Gastrocnemius medialis (tissue), 4 donors: ENCODE data around the gene PRSS23.

Experiments used
- POLR2A ChIP-seq, 2 donors: fragments of 450-650 bp; IDR thresholded peaks; one replicate each; pipeline ENCODE4 v1.6.1; 2017; ENCODE audit warnings: antibody characterized with exemption in 2 of 2, mild to moderate bottlenecking in 2 of 2, moderate library complexity in 2 of 2
- TF ChIP-seq, protein P1 (sequence below), 5 experiments: fragments of 450-650 bp in 3 of 5; fragments of 200-600 bp in 2 of 5; sonication (generic) in 2 of 5; IDR thresholded peaks in 4 of 5; conservative IDR thresholded peaks in 1 of 5; 1 replicate in 4 of 5; 2 replicates in 1 of 5; pipeline ENCODE4 v1.5.1; 2016 to 2019; ENCODE audit warnings: antibody characterized with exemption in 5 of 5, mild to moderate bottlenecking in 3 of 5, moderate library complexity in 3 of 5

DNA sequence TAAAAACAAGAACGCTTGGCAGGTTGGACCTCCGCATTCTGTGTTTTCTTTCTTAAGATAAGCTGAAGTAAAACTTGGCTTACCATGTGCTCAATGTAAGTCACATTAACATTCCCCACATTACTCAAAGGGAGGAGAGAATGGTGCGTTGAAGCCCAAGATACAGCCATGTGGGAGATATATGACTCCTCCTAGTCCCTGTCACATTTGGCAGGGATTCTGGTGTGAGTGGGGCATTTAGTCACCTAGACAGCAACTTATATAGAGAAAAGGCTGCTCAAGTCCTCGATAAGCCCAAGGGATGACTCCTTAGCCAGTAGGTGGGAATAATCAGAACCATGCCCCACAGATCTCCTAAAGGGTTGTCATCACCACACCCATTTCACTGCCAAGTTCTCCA is 4.6 kb downstream of the PRSS23 start:
- TF ChIP-seq, protein P1, sequence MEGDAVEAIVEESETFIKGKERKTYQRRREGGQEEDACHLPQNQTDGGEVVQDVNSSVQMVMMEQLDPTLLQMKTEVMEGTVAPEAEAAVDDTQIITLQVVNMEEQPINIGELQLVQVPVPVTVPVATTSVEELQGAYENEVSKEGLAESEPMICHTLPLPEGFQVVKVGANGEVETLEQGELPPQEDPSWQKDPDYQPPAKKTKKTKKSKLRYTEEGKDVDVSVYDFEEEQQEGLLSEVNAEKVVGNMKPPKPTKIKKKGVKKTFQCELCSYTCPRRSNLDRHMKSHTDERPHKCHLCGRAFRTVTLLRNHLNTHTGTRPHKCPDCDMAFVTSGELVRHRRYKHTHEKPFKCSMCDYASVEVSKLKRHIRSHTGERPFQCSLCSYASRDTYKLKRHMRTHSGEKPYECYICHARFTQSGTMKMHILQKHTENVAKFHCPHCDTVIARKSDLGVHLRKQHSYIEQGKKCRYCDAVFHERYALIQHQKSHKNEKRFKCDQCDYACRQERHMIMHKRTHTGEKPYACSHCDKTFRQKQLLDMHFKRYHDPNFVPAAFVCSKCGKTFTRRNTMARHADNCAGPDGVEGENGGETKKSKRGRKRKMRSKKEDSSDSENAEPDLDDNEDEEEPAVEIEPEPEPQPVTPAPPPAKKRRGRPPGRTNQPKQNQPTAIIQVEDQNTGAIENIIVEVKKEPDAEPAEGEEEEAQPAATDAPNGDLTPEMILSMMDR (IDR thresholded peaks at IDR 0.05 in 4 of 5, conservative IDR thresholded peaks at IDR 0.05 in 1 of 5): no peak
- TF ChIP-seq POLR2A (IDR thresholded peaks at IDR 0.05): no peak
